MM.1S (cell line): ENCODE measurements around the gene NLE1.

ENCODE experiments used
- EZH2 ChIP-seq: fragments of 300-600 bp; sonication (generic); optimal IDR thresholded peaks from 2 replicates; pipeline ENCODE3; 2017; ENCODE audit warnings: low read depth, mild to moderate bottlenecking, antibody characterized with exemption, low read length, mixed read lengths
- TF ChIP-seq, protein P1 (sequence below): fragments of 300-600 bp; sonication (generic); IDR thresholded peaks from 2 replicates; pipeline ENCODE4 v1.5.1; 2016; ENCODE audit warnings: antibody characterized with exemption, low read length, mixed read lengths

DNA sequence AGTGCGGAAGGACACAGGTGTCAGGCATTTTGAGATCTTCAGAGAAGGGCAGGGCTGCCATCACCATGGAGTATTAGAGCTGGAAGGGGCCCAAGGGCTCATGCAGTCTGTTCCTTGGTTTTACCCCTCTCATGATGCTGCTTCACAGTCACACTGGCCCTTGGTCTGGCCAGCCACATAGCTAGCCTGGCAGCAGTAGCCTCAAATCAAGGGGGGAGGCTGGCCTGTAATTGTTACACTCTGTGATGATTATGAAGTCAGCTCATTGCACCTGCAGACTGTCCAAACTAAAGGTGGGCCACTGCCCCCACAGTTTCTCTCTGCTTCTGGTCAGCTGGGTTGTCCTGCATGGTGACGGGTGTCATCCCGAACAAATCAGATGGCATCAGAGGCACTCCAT is 20.8 kb downstream of the NLE1 start, which contains the start of gene FNDC8:
- TF ChIP-seq, protein P1, sequence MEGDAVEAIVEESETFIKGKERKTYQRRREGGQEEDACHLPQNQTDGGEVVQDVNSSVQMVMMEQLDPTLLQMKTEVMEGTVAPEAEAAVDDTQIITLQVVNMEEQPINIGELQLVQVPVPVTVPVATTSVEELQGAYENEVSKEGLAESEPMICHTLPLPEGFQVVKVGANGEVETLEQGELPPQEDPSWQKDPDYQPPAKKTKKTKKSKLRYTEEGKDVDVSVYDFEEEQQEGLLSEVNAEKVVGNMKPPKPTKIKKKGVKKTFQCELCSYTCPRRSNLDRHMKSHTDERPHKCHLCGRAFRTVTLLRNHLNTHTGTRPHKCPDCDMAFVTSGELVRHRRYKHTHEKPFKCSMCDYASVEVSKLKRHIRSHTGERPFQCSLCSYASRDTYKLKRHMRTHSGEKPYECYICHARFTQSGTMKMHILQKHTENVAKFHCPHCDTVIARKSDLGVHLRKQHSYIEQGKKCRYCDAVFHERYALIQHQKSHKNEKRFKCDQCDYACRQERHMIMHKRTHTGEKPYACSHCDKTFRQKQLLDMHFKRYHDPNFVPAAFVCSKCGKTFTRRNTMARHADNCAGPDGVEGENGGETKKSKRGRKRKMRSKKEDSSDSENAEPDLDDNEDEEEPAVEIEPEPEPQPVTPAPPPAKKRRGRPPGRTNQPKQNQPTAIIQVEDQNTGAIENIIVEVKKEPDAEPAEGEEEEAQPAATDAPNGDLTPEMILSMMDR, result no peak
- no peak for TF ChIP-seq EZH2
